Measurements from ENCODE around the gene FGF19. TPM values are rescaled to one million over a fixed set of nuclear protein-coding genes. Genes with fewer than 3 reads are reported as not detected.

Gene FGF19
- total RNA-seq, 1 experiment from 2014 or later = 7.4 TPM

GRCh38 chr11:69697861-69698260, 6.0 kb downstream of the FGF19 start:
- Histone ChIP-seq H3K9ac (ENCODE audit: extremely low read depth, insufficient read length, low read length) (no peak overlapping the region), H4K20me1 (ENCODE audit: control insufficient read depth, insufficient read depth, insufficient read length) (no peaks in the 10 kb centered on the region), H3K27ac (ENCODE audit: insufficient read length, low read depth, low read length) (no peak overlapping the region), H3K79me2 (ENCODE audit: insufficient read depth, low read length) (no peaks in the 10 kb centered on the region), H2BK5ac (ENCODE audit: insufficient read length, low read length) (no peak overlapping the region), H3K23ac (ENCODE audit: insufficient read length, low read depth, low read length) (no peak overlapping the region), H3K27me3 (ENCODE audit: insufficient read depth, low read length) (no peaks in the 10 kb centered on the region), H3K14ac (ENCODE audit: insufficient read depth, low read length) (no peak overlapping the region), H2AFZ (ENCODE audit: low read length) (no peak overlapping the region), H2AK5ac (ENCODE audit: insufficient read length, low read length) (no peak overlapping the region), H3K23me2 (ENCODE audit: insufficient read length, low read depth, low read length, poor library complexity, severe bottlenecking) (peaks cover 9% of the 10 kb centered on the region), H2BK20ac (ENCODE audit: low read depth, low read length, poor library complexity, severe bottlenecking) (no peak overlapping the region), H4K5ac (ENCODE audit: insufficient read length, low read depth, low read length) (no peak overlapping the region), H4K91ac (ENCODE audit: insufficient read length, low read depth, low read length) (no peak overlapping the region), H3K4me2 (ENCODE audit: insufficient read depth, insufficient read length, low read length) (no peak overlapping the region), H3K56ac (ENCODE audit: insufficient read length, low read depth, low read length) (no peak overlapping the region), H2BK120ac (ENCODE audit: low read depth, low read length, poor library complexity, severe bottlenecking) (no peak overlapping the region), H3K9me3 (ENCODE audit: control insufficient read depth, low read depth, low read length) (no peaks in the 10 kb centered on the region), H2BK12ac (ENCODE audit: insufficient read length, low read depth, low read length) (no peak overlapping the region), H3K4ac (ENCODE audit: low read depth, low read length) (no peak overlapping the region), H3K4me1 (ENCODE audit: insufficient read depth, low read length) (peaks cover 3% of the 10 kb centered on the region; the same call in 1 of the 2 replicates), H3K18ac (ENCODE audit: insufficient read length, low read depth, low read length) (no peak overlapping the region), H2BK15ac (ENCODE audit: low read depth, low read length) (no peak overlapping the region), H3T11ph (ENCODE audit: low read length) (no peak overlapping the region), H4K8ac (replicated peaks; ENCODE audit: insufficient read length, low read depth, low read length) (no peak overlapping the region), H3K79me1 (ENCODE audit: insufficient read depth, low read depth, low read length, poor library complexity, severe bottlenecking) (no peaks in the 10 kb centered on the region)
- no peaks in the 10 kb centered on the region for H3K9me3 Mint-ChIP-seq
- peaks cover 0 to 9% (median 6%) of the 10 kb centered on the region in 3 experiments; a peak in 5 of 7 replicates for H3K36me3 Mint-ChIP-seq (ENCODE audit: insufficient read depth in 1 of 3, low read depth in 3 of 3)
- H3K4me3 Mint-ChIP-seq = no peak overlapping the region; a peak in 1 of 5 replicates
- H3K27me3 Mint-ChIP-seq (ENCODE audit: low read depth) = peaks cover 4% of the 10 kb centered on the region
- no peak overlapping the region for H3K27ac Mint-ChIP-seq
- TF ChIP-seq CTCF (conservative IDR thresholded peaks at IDR 0.05) = no peak
- WGBS (ENCODE audit: extremely low coverage, insufficient read length, low lambda C conversion rate) = no CpG with 5 or more reads among the region's 10 CpGs
- no peak for DNase-seq
- peaks cover 25 to 27% of the 10 kb centered on the region in 2 experiments for H3K4me1 Mint-ChIP-seq
